Ovary (tissue), 3 donors: Measurements from ENCODE around the gene DONSON.

Source experiments
- CTCF ChIP-seq, 3 donors: fragments of 450-650 bp in 2 of 3; fragments of 200-600 bp in 1 of 3; IDR thresholded peaks; one replicate each; pipeline versions ENCODE4 v1.5.1 to v1.8.0; 2016 to 2022; ENCODE audit warnings: antibody characterized with exemption in 3 of 3, mild to moderate bottlenecking in 1 of 3
- EP300 ChIP-seq: sonication (generic); formaldehyde crosslinking; IDR thresholded peaks from one replicate; pipeline ENCODE4 v1.6.1; 2017; ENCODE audit warnings: antibody characterized with exemption
- POLR2A ChIP-seq: fragments of 450-650 bp; IDR thresholded peaks from one replicate; pipeline ENCODE4 v1.6.1; 2017; ENCODE audit warnings: antibody characterized with exemption, mild to moderate bottlenecking, moderate library complexity
- donor health status: DM: no; HTN: no; CAD: no.

DNA sequence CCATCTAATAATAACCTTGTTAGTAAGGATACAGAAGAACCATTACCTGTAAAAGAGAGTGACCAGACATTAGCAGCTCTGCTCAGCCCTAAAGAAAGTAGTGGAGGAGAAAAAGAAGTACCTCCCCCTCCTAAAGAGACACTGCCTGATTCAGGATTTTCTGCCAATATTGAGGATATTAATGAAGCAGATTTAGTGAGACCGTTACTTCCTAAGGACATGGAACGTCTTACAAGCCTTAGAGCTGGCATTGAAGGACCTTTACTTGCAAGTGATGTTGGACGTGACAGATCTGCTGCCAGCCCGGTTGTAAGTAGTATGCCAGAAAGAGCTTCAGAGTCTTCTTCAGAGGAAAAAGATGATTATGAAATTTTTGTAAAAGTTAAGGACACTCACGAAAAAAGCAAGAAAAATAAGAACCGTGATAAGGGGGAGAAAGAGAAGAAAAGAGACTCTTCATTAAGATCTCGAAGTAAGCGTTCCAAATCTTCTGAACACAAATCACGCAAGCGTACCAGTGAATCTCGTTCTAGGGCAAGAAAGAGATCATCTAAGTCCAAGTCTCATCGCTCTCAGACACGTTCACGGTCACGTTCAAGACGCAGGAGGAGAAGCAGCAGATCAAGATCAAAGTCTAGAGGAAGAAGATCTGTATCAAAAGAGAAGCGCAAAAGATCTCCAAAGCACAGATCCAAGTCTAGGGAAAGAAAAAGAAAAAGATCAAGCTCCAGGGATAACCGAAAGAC, 34.1 kb downstream of the DONSON start:
- TF ChIP-seq CTCF (IDR thresholded peaks at IDR 0.05) = no peak
- TF ChIP-seq POLR2A = no peak
- TF ChIP-seq EP300 = no peak
